GM12878 (cell line): ENCODE measurements around the gene KRT7. TPM values are rescaled to one million over a fixed set of nuclear protein-coding genes. Genes with fewer than 3 reads are reported as not detected.

Experiments used
- ATAC-seq: fragments of 200-7000 bp; cut with Tn5 transposase; 3 replicates; pipeline ENCODE4 v1.9.1; 2020; ENCODE audit warnings: mild to moderate bottlenecking, moderate library complexity
- BruUV-seq: library from RNA; stranded (reverse); fragments of 400-500 nt; replicated peaks from 2 replicates; lab custom pipeline; 2021; lab: Mats Ljungman, UMichigan
- CTCF ChIA-PET: fragments of 300-600 bp; sonication (Branson Sonifier 250); formaldehyde crosslinking; extraction: SDS; loops from one replicate; lab custom pipeline; 2021; ENCODE audit warnings: inconsistent platforms; lab: Yijun Ruan, JAX
- POLR2A ChIA-PET: fragments of 350-600 bp; formaldehyde crosslinking; extraction: SDS; loops from one replicate; lab custom pipeline; 2021; ENCODE audit warnings: inconsistent platforms; lab: Charles Lee
- RAD21 ChIA-PET: fragments of 300-600 bp; sonication (Branson Sonifier 250); formaldehyde crosslinking; loops from one replicate; lab custom pipeline; 2023; ENCODE audit warnings: antibody characterized with exemption; ENCODE audit not compliant: unreplicated experiment; lab: Charles Lee
- SMC1A ChIA-PET: fragments of 300-600 bp; sonication (Branson Sonifier 250); formaldehyde crosslinking; loops from one replicate; lab custom pipeline; 2023; ENCODE audit not compliant: unreplicated experiment, uncharacterized antibody; lab: Charles Lee
- DNase-seq: peaks from one replicate; pipeline ENCODE4 v3.0.0-alpha.2; 2011; ENCODE audit warnings: low read depth, low spot score
- FAIRE-seq: peaks from 3 replicates; lab custom pipeline; 2011; peaks lifted over from hg19 to GRCh38; lab: Jason Lieb, UNC
- H2AFZ ChIP-seq: 2 replicates; pipeline ENCODE4 v1.6.0; 2011; ENCODE audit warnings: low read depth, low read length, control low read depth; ENCODE audit not compliant: control insufficient read depth
- H3K27ac ChIP-seq: 2 replicates; pipeline ENCODE4 v1.5.1; 2011; ENCODE audit warnings: control low read depth; ENCODE audit not compliant: control insufficient read depth, insufficient read depth
- H3K27me3 ChIP-seq, 2 experiments: replicated peaks in 1 of 2; 2 replicates each; pipeline versions ENCODE4 v1.6.0 to v1.6.1; 2011; ENCODE audit warnings: low read length in 1 of 2; ENCODE audit not compliant: control insufficient read depth in 2 of 2, insufficient read depth in 2 of 2
- H3K36me3 ChIP-seq, 2 experiments: 2 replicates each; pipeline ENCODE4 v1.5.1; 2011; ENCODE audit warnings: low read length in 1 of 2; ENCODE audit not compliant: control insufficient read depth in 2 of 2, insufficient read depth in 2 of 2
- H3K4me1 ChIP-seq: 2 replicates; pipeline ENCODE4 v1.6.1; 2011; ENCODE audit warnings: mild to moderate bottlenecking, low read length, moderate library complexity, mixed read lengths; ENCODE audit not compliant: control insufficient read depth, insufficient read depth
- H3K4me2 ChIP-seq: 2 replicates; pipeline ENCODE4 v1.6.0; 2011; ENCODE audit warnings: control low read depth; ENCODE audit not compliant: control insufficient read depth, insufficient read depth
- H3K4me3 ChIP-seq: fragments of 200-600 bp; sonication (generic); 2 replicates; pipeline ENCODE4 v1.5.1; 2016
- H3K79me2 ChIP-seq: 2 replicates; pipeline ENCODE4 v1.6.0; 2011; ENCODE audit warnings: low read length; ENCODE audit not compliant: control insufficient read depth, insufficient read depth
- H3K9ac ChIP-seq: 2 replicates; pipeline ENCODE4 v1.8.0; 2011; ENCODE audit warnings: low read length, control low read depth, mixed read lengths; ENCODE audit not compliant: control insufficient read depth, insufficient read depth
- H3K9me3 ChIP-seq: replicated peaks from 3 replicates; pipeline ENCODE4 v1.5.1; 2011; ENCODE audit warnings: mild to moderate bottlenecking, low read length; ENCODE audit not compliant: control insufficient read depth, insufficient read depth
- H4K20me1 ChIP-seq: 2 replicates; pipeline ENCODE4 v1.6.0; 2011; ENCODE audit not compliant: control insufficient read depth, insufficient read depth
- MEF2B ChIP-seq: fragments of 450-650 bp; IDR thresholded peaks from 2 replicates; pipeline ENCODE4 v1.6.1; 2018; ENCODE audit warnings: mild to moderate bottlenecking, moderate library complexity; ENCODE audit not compliant: partially characterized antibody, poor library complexity, severe bottlenecking
- MYB ChIP-seq: fragments of 150-350 bp; IDR thresholded peaks from 2 replicates; pipeline ENCODE4 v1.6.1; 2014; ENCODE audit warnings: mild to moderate bottlenecking, low read depth, low read length, borderline replicate concordance
- SIX5 ChIP-seq: IDR thresholded peaks from 2 replicates; pipeline ENCODE4 v1.6.1; 2011; ENCODE audit warnings: mild to moderate bottlenecking, low read depth, low read length, moderate library complexity; ENCODE audit not compliant: severe bottlenecking
- SREBF2 ChIP-seq: IDR thresholded peaks from 2 replicates; pipeline ENCODE4 v1.6.1; 2012; ENCODE audit warnings: mild to moderate bottlenecking, low read length
- SUZ12 ChIP-seq: fragments of 200-600 bp; sonication (generic); IDR thresholded peaks from one replicate; pipeline ENCODE4 v1.6.1; 2018; ENCODE audit warnings: antibody characterized with exemption, mild to moderate bottlenecking; ENCODE audit not compliant: unreplicated experiment
- ZNF217 ChIP-seq: fragments of 450-650 bp; IDR thresholded peaks from 2 replicates; pipeline ENCODE4 v1.6.1; 2017; ENCODE audit warnings: antibody characterized with exemption, mild to moderate bottlenecking
- ZNF274 ChIP-seq: IDR thresholded peaks from one replicate; pipeline ENCODE4 v1.8.0; 2011; ENCODE audit not compliant: insufficient read length, insufficient read depth
- WGBS: methylation state at CpG from one replicate; pipeline ENCODE4 v1.1.6; 2016; ENCODE audit warnings: low lambda C conversion rate; ENCODE audit not compliant: insufficient replicate concordance, insufficient coverage; ENCODE audit errors: missing lambda C conversion rate; 5-methylcytosine and 5-hydroxymethylcytosine counted together
- in situ Hi-C: fragments of 300-500 bp; cut with MboI; formaldehyde crosslinking; loops from 9 replicates; pipeline ENCODE4 v1.14.3; 2018; ENCODE audit warnings: mixed read lengths
- intact Hi-C: fragments of 100-400 bp; cut with micrococcal nuclease; formaldehyde crosslinking; loops from one replicate; pipeline ENCODE4 v1.14.2; 2022; ENCODE audit not compliant: unreplicated experiment
- polyA plus RNA-seq, 11 experiments: library from polyadenylated mRNA; depleted of rRNA in 4 of 11; unstranded in 6 of 11; stranded (reverse) in 5 of 11; fragments of >200 nt; fragmentation: Nextera tagmentation in 4 of 11; fragmentation: Illumina TruSeq in 1 of 11; extraction: Ambion mirVana in 4 of 11; extraction: Trizol in 1 of 11; gene quantifications; 1 replicate in 1 of 11; 2 replicates in 10 of 11; pipeline versions ENCODE4 v1.2.1 to v1.2.3, GENCODE V29; 2011 to 2016; ENCODE audit warnings: inconsistent platforms in 2 of 11, missing spikeins in 2 of 11, low read depth in 1 of 11
- total RNA-seq, 4 experiments: library from RNA; depleted of rRNA in 3 of 4; stranded (reverse); fragments of >200 nt in 3 of 4; fragmentation: Illumina TruSeq in 1 of 4; extraction: Trizol in 1 of 4; gene quantifications; 2 replicates each; pipeline versions ENCODE4 v1.2.1 to v1.2.3, GENCODE V29; 2013 to 2021
- TF ChIP-seq, protein P1 (sequence below): fragments of 450-650 bp; IDR thresholded peaks from 2 replicates; pipeline ENCODE4 v1.6.1; 2016; ENCODE audit warnings: mild to moderate bottlenecking
- TF ChIP-seq, protein P2 (sequence below): fragments of 450-650 bp; IDR thresholded peaks from 2 replicates; pipeline ENCODE4 v1.6.1; 2017; ENCODE audit warnings: mild to moderate bottlenecking, moderate library complexity

Gene KRT7
- total and polyA plus RNA-seq, 10 of the 15 experiments (the other 5 are each of a cell fraction or from before 2014, with no cell fraction given): 0.90 to 18.7 (median 4.8) TPM

DNA sequence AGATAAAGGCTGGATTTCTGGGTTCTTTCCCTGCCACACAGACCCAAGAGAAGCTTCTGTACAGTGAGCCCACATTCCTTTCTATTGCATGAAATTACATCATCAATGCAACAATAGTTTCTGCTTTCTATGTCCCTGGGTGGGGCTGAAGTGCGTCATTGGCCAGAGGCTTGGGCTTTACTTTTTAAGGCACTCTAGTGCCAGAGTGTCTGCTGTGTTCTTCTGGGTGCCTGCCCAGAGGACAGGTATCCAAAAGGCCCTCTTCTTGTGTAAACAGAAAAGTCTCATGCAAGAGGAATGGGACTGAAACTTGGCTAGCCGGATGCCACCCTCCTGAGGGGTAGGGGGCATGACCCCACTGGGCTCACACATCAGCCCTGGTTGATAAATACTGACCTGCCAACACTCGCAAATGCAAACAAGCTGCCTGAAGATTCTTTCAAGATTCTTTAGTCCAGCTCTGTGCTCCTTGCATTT lies 47.3 kb downstream of the KRT7 start:
- DNase-seq (no peak), FAIRE-seq (no peak), ATAC-seq (no peak)
- Histone ChIP-seq H3K4me1 (no peaks in the 10 kb centered on the region), H4K20me1 (no peaks in the 10 kb centered on the region), H3K9me3 (no peaks in the 10 kb centered on the region), H3K9ac (no peak overlapping the region), H3K36me3 (no peaks in the 10 kb centered on the region), H2AFZ (no peak overlapping the region), H3K27ac (no peak overlapping the region), H3K27me3 (peaks cover 3% of the 10 kb centered on the region in 2 experiments; a peak in 2 of 4 replicates), H3K4me2 (no peak overlapping the region), H3K4me3 (no peak overlapping the region), H3K79me2 (no peaks in the 10 kb centered on the region)
- no TSS peak for BruUV-seq
- intact Hi-C loops (no loop called here), in situ Hi-C loops (no loop called here)
- WGBS: 35% methylated on average over 3 of the region's 3 CpGs
- ChIA-PET POLR2A (no interaction called here), SMC1A (interaction anchor here (1.3 kb wide), 1 partner anchor 36 kb away, joined by 3 read pairs; no protein-coding TSS in a partner anchor), RAD21 (interaction anchor here (1.3 kb wide), 1 partner anchor 67 kb away, joined by 4 read pairs; no protein-coding TSS in a partner anchor), CTCF (interaction anchor here (1.3 to 6.4 kb wide), 15 partner anchors 10 to 90 kb away, joined by 4 to 84 read pairs (median 19); partner anchors contain the start of gene KRT81)
- TF ChIP-seq MEF2B (no peak), SUZ12 (no peak), ZNF274 (no peak), SREBF2 (no peak), SIX5 (no peak), MYB (no peak), ZNF217 (no peak)
- TF ChIP-seq, protein P1, sequence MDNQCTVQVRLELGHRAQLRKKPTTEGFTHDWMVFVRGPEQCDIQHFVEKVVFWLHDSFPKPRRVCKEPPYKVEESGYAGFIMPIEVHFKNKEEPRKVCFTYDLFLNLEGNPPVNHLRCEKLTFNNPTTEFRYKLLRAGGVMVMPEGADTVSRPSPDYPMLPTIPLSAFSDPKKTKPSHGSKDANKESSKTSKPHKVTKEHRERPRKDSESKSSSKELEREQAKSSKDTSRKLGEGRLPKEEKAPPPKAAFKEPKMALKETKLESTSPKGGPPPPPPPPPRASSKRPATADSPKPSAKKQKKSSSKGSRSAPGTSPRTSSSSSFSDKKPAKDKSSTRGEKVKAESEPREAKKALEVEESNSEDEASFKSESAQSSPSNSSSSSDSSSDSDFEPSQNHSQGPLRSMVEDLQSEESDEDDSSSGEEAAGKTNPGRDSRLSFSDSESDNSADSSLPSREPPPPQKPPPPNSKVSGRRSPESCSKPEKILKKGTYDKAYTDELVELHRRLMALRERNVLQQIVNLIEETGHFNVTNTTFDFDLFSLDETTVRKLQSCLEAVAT: no peak
- TF ChIP-seq, protein P2, sequence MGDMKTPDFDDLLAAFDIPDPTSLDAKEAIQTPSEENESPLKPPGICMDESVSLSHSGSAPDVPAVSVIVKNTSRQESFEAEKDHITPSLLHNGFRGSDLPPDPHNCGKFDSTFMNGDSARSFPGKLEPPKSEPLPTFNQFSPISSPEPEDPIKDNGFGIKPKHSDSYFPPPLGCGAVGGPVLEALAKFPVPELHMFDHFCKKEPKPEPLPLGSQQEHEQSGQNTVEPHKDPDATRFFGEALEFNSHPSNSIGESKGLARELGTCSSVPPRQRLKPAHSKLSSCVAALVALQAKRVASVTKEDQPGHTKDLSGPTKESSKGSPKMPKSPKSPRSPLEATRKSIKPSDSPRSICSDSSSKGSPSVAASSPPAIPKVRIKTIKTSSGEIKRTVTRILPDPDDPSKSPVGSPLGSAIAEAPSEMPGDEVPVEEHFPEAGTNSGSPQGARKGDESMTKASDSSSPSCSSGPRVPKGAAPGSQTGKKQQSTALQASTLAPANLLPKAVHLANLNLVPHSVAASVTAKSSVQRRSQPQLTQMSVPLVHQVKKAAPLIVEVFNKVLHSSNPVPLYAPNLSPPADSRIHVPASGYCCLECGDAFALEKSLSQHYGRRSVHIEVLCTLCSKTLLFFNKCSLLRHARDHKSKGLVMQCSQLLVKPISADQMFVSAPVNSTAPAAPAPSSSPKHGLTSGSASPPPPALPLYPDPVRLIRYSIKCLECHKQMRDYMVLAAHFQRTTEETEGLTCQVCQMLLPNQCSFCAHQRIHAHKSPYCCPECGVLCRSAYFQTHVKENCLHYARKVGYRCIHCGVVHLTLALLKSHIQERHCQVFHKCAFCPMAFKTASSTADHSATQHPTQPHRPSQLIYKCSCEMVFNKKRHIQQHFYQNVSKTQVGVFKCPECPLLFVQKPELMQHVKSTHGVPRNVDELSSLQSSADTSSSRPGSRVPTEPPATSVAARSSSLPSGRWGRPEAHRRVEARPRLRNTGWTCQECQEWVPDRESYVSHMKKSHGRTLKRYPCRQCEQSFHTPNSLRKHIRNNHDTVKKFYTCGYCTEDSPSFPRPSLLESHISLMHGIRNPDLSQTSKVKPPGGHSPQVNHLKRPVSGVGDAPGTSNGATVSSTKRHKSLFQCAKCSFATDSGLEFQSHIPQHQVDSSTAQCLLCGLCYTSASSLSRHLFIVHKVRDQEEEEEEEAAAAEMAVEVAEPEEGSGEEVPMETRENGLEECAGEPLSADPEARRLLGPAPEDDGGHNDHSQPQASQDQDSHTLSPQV: no peak
